Subcutaneous adipose tissue (tissue), 4 donors: ENCODE results near the gene BLOC1S3. TPM values are rescaled to one million over a fixed set of nuclear protein-coding genes. Genes with fewer than 3 reads are reported as not detected.

Experiments
- CTCF ChIP-seq: fragments of 450-650 bp; IDR thresholded peaks from one replicate; pipeline ENCODE4 v1.5.1; 2016; ENCODE audit warnings: low read depth, mild to moderate bottlenecking, control low read depth, antibody characterized with exemption, moderate library complexity
- total RNA-seq, 4 donors: library from RNA; depleted of rRNA; stranded (reverse); fragments of >200 nt; gene quantifications; one replicate each; pipeline ENCODE4 v1.1.0, GENCODE V29; 2016

The BLOC1S3 gene
- total RNA-seq, 4 donors from 2014 or later, result 1.3 to 19.2 (median 11.0) TPM

GRCh38 chr19:45159210-45159970 is 19.2 kb upstream of the BLOC1S3 start:
- no peak for TF ChIP-seq CTCF

- TF ChIP-seq CTCF, result no peak
Measured at GRCh38 chr19:45159971-45160324, 18.6 kb upstream of the BLOC1S3 start.

- no peak for TF ChIP-seq CTCF
Measured at GRCh38 chr19:45160870-45161737, 17.5 kb upstream of the BLOC1S3 start, which contains the start of gene NKPD1. NKPD1 (minus strand) TSS chr19:45160982; CDS start chr19:45160150, 832 bp downstream.

GRCh38 chr19:45161738-45162607 is 16.6 kb upstream of the BLOC1S3 start:
- no peak for TF ChIP-seq CTCF

GRCh38 chr19:45162608-45163143 is 15.9 kb upstream of the BLOC1S3 start:
- TF ChIP-seq CTCF, result no peak

GRCh38 chr19:45163156-45163555 is 15.4 kb upstream of the BLOC1S3 start:
- TF ChIP-seq CTCF, result no peak
